Measurements from ENCODE around the gene WWP2.

Gene WWP2

GRCh38 chr16:69909043-69909442 is 146.9 kb downstream of the WWP2 start:
- DNase-seq (ENCODE audit: low read depth, low spot score), result no peak
- no peaks in the 10 kb centered on the region for H3K27me3 ChIP-seq (ENCODE audit: control insufficient read depth, insufficient read depth, low read length)
- H3K9me3 ChIP-seq (ENCODE audit: control insufficient read depth, insufficient read depth, low read length), result no peaks in the 10 kb centered on the region
- H3K36me3 ChIP-seq (ENCODE audit: control insufficient read depth, insufficient read depth, low read length), result no peaks in the 10 kb centered on the region
- H3K4me3 ChIP-seq (ENCODE audit: low read length), result no peak overlapping the region
- H3K27ac ChIP-seq (ENCODE audit: low read length), result no peak overlapping the region
- WGBS (ENCODE audit: insufficient coverage, insufficient read length), result no CpG with 5 or more reads among the region's 8 CpGs
- H3K4me1 ChIP-seq (ENCODE audit: control insufficient read depth, insufficient read depth, low read length), result no peaks in the 10 kb centered on the region

GRCh38 chr16:69909760-69910159 is 147.6 kb downstream of the WWP2 start:
- no peak overlapping the region for H3K27ac ChIP-seq (ENCODE audit: low read length)
- H3K4me3 ChIP-seq (ENCODE audit: low read length), result no peak overlapping the region
- no peaks in the 10 kb centered on the region for H3K4me1 ChIP-seq (ENCODE audit: control insufficient read depth, insufficient read depth, low read length)
- no peaks in the 10 kb centered on the region for H3K27me3 ChIP-seq (ENCODE audit: control insufficient read depth, insufficient read depth, low read length)
- no peaks in the 10 kb centered on the region for H3K36me3 ChIP-seq (ENCODE audit: control insufficient read depth, insufficient read depth, low read length)
- H3K9me3 ChIP-seq (ENCODE audit: control insufficient read depth, insufficient read depth, low read length), result no peaks in the 10 kb centered on the region
- no CpG with 5 or more reads among the region's 7 CpGs for WGBS (ENCODE audit: insufficient coverage, insufficient read length)
- no peak for DNase-seq (ENCODE audit: low read depth, low spot score)

GRCh38 chr16:69910964-69911363 is 148.8 kb downstream of the WWP2 start:
- no peaks in the 10 kb centered on the region for H3K4me1 ChIP-seq (ENCODE audit: control insufficient read depth, insufficient read depth, low read length)
- WGBS (ENCODE audit: insufficient coverage, insufficient read length), result no CpG with 5 or more reads among the region's 3 CpGs
- no peaks in the 10 kb centered on the region for H3K27me3 ChIP-seq (ENCODE audit: control insufficient read depth, insufficient read depth, low read length)
- H3K9me3 ChIP-seq (ENCODE audit: control insufficient read depth, insufficient read depth, low read length), result no peaks in the 10 kb centered on the region
- no peak for DNase-seq (ENCODE audit: low read depth, low spot score)
- no peaks in the 10 kb centered on the region for H3K36me3 ChIP-seq (ENCODE audit: control insufficient read depth, insufficient read depth, low read length)
- no peak overlapping the region for H3K4me3 ChIP-seq (ENCODE audit: low read length)
- no peak overlapping the region for H3K27ac ChIP-seq (ENCODE audit: low read length)

GRCh38 chr16:69916462-69916861 is 154.3 kb downstream of the WWP2 start:
- Histone ChIP-seq H3K27ac (ENCODE audit: low read length) (no peak overlapping the region), H3K4me1 (ENCODE audit: control insufficient read depth, insufficient read depth, low read length) (peaks cover 1% of the 10 kb centered on the region; the same call in 1 of the 2 replicates), H3K9me3 (ENCODE audit: control insufficient read depth, insufficient read depth, low read length) (no peaks in the 10 kb centered on the region), H3K4me3 (ENCODE audit: low read length) (no peak overlapping the region), H3K27me3 (ENCODE audit: control insufficient read depth, insufficient read depth, low read length) (no peaks in the 10 kb centered on the region), H3K36me3 (ENCODE audit: control insufficient read depth, insufficient read depth, low read length) (no peaks in the 10 kb centered on the region)
- no CpG with 5 or more reads among the region's 1 CpG for WGBS (ENCODE audit: insufficient coverage, insufficient read length)
- no peak for DNase-seq (ENCODE audit: low read depth, low spot score)

- DNase-seq (ENCODE audit: low read depth, low spot score), result no peak
- H3K27me3 ChIP-seq (ENCODE audit: control insufficient read depth, insufficient read depth, low read length), result no peaks in the 10 kb centered on the region
- no peak overlapping the region for H3K27ac ChIP-seq (ENCODE audit: low read length)
- no CpG with 5 or more reads among the region's 1 CpG for WGBS (ENCODE audit: insufficient coverage, insufficient read length)
- H3K4me3 ChIP-seq (ENCODE audit: low read length), result no peak overlapping the region
- H3K4me1 ChIP-seq (ENCODE audit: control insufficient read depth, insufficient read depth, low read length), result peaks cover 1% of the 10 kb centered on the region; the same call in 1 of the 2 replicates
- H3K36me3 ChIP-seq (ENCODE audit: control insufficient read depth, insufficient read depth, low read length), result no peaks in the 10 kb centered on the region
- no peaks in the 10 kb centered on the region for H3K9me3 ChIP-seq (ENCODE audit: control insufficient read depth, insufficient read depth, low read length)
Observed at GRCh38 chr16:69917311-69917710, 155.2 kb downstream of the WWP2 start.

- H3K36me3 ChIP-seq (ENCODE audit: control insufficient read depth, insufficient read depth, low read length), result no peaks in the 10 kb centered on the region
- peaks cover 1% of the 10 kb centered on the region; the same call in 1 of the 2 replicates for H3K4me1 ChIP-seq (ENCODE audit: control insufficient read depth, insufficient read depth, low read length)
- no peak overlapping the region for H3K27ac ChIP-seq (ENCODE audit: low read length)
- no CpG with 5 or more reads among the region's 20 CpGs for WGBS (ENCODE audit: insufficient coverage, insufficient read length)
- H3K27me3 ChIP-seq (ENCODE audit: control insufficient read depth, insufficient read depth, low read length), result no peaks in the 10 kb centered on the region
- no peak for DNase-seq (ENCODE audit: low read depth, low spot score)
- no peaks in the 10 kb centered on the region for H3K9me3 ChIP-seq (ENCODE audit: control insufficient read depth, insufficient read depth, low read length)
- no peak overlapping the region for H3K4me3 ChIP-seq (ENCODE audit: low read length)
Observed at GRCh38 chr16:69917739-69918138, 155.6 kb downstream of the WWP2 start.

- Histone ChIP-seq H3K27me3 (ENCODE audit: control insufficient read depth, insufficient read depth, low read length) (no peaks in the 10 kb centered on the region), H3K36me3 (ENCODE audit: control insufficient read depth, insufficient read depth, low read length) (no peaks in the 10 kb centered on the region), H3K4me1 (ENCODE audit: control insufficient read depth, insufficient read depth, low read length) (peaks cover 1% of the 10 kb centered on the region; the same call in 1 of the 2 replicates), H3K27ac (ENCODE audit: low read length) (no peak overlapping the region), H3K4me3 (ENCODE audit: low read length) (no peak overlapping the region), H3K9me3 (ENCODE audit: control insufficient read depth, insufficient read depth, low read length) (no peaks in the 10 kb centered on the region)
- WGBS (ENCODE audit: insufficient coverage, insufficient read length), result no CpG with 5 or more reads among the region's 1 CpG
- no peak for DNase-seq (ENCODE audit: low read depth, low spot score)
Observed at GRCh38 chr16:69918241-69918640, 156.1 kb downstream of the WWP2 start.

- DNase-seq (ENCODE audit: low read depth, low spot score), result no peak
- Histone ChIP-seq H3K4me3 (ENCODE audit: low read length) (no peak overlapping the region), H3K9me3 (ENCODE audit: control insufficient read depth, insufficient read depth, low read length) (no peaks in the 10 kb centered on the region), H3K27ac (ENCODE audit: low read length) (no peak overlapping the region), H3K27me3 (ENCODE audit: control insufficient read depth, insufficient read depth, low read length) (no peaks in the 10 kb centered on the region), H3K4me1 (ENCODE audit: control insufficient read depth, insufficient read depth, low read length) (peaks cover 4% of the 10 kb centered on the region; the same call in 1 of the 2 replicates), H3K36me3 (ENCODE audit: control insufficient read depth, insufficient read depth, low read length) (peaks cover 3% of the 10 kb centered on the region; the same call in 1 of the 2 replicates)
- no CpG with 5 or more reads among the region's 2 CpGs for WGBS (ENCODE audit: insufficient coverage, insufficient read length)
Observed at GRCh38 chr16:69921127-69921526, 159.0 kb downstream of the WWP2 start.

GRCh38 chr16:69922200-69922599 is 160.1 kb downstream of the WWP2 start:
- WGBS (ENCODE audit: insufficient coverage, insufficient read length), result no CpG with 5 or more reads among the region's 6 CpGs
- Histone ChIP-seq H3K9me3 (ENCODE audit: control insufficient read depth, insufficient read depth, low read length) (no peaks in the 10 kb centered on the region), H3K36me3 (ENCODE audit: control insufficient read depth, insufficient read depth, low read length) (peaks cover 3% of the 10 kb centered on the region; the same call in 1 of the 2 replicates), H3K27me3 (ENCODE audit: control insufficient read depth, insufficient read depth, low read length) (no peaks in the 10 kb centered on the region), H3K27ac (ENCODE audit: low read length) (no peak overlapping the region), H3K4me1 (ENCODE audit: control insufficient read depth, insufficient read depth, low read length) (peaks cover 4% of the 10 kb centered on the region; the same call in 1 of the 2 replicates), H3K4me3 (ENCODE audit: low read length) (no peak overlapping the region)
- DNase-seq (ENCODE audit: low read depth, low spot score), result no peak

GRCh38 chr16:69924041-69924775 is 162.1 kb downstream of the WWP2 start:
- DNase-seq (ENCODE audit: low read depth, low spot score), result no peak
- peaks cover 3% of the 10 kb centered on the region; the same call in 1 of the 2 replicates for H3K4me1 ChIP-seq (ENCODE audit: control insufficient read depth, insufficient read depth, low read length)
- no peak overlapping the region for H3K27ac ChIP-seq (ENCODE audit: low read length)
- peaks cover 3% of the 10 kb centered on the region; the same call in 1 of the 2 replicates for H3K36me3 ChIP-seq (ENCODE audit: control insufficient read depth, insufficient read depth, low read length)
- H3K4me3 ChIP-seq (ENCODE audit: low read length), result no peak overlapping the region
- no CpG with 5 or more reads among the region's 11 CpGs for WGBS (ENCODE audit: insufficient coverage, insufficient read length)
- H3K9me3 ChIP-seq (ENCODE audit: control insufficient read depth, insufficient read depth, low read length), result no peaks in the 10 kb centered on the region
- H3K27me3 ChIP-seq (ENCODE audit: control insufficient read depth, insufficient read depth, low read length), result no peaks in the 10 kb centered on the region

- H3K4me3 ChIP-seq (ENCODE audit: low read length), result no peak overlapping the region
- no peaks in the 10 kb centered on the region for H3K9me3 ChIP-seq (ENCODE audit: control insufficient read depth, insufficient read depth, low read length)
- DNase-seq (ENCODE audit: low read depth, low spot score), result no peak
- H3K4me1 ChIP-seq (ENCODE audit: control insufficient read depth, insufficient read depth, low read length), result peaks cover 3% of the 10 kb centered on the region; the same call in 1 of the 2 replicates
- WGBS (ENCODE audit: insufficient coverage, insufficient read length), result no CpG with 5 or more reads among the region's 19 CpGs
- H3K27me3 ChIP-seq (ENCODE audit: control insufficient read depth, insufficient read depth, low read length), result no peaks in the 10 kb centered on the region
- H3K27ac ChIP-seq (ENCODE audit: low read length), result no peak overlapping the region
- peaks cover 3% of the 10 kb centered on the region; the same call in 1 of the 2 replicates for H3K36me3 ChIP-seq (ENCODE audit: control insufficient read depth, insufficient read depth, low read length)
Observed at GRCh38 chr16:69924777-69925191, 162.7 kb downstream of the WWP2 start.
